GM19023 (cell line): Measurements from ENCODE around the gene ZYX.
"Not testable (repeated sequence)": the region's sequence is repeated elsewhere in the genome, so short reads cannot be mapped to it uniquely, and the experiment has no call there.

Experiments used
- ATAC-seq: cut with Tn5 transposase; IDR thresholded peaks from one replicate; pipeline ENCODE4 v1.9.1; 2021; ENCODE audit warnings: mild to moderate bottlenecking, moderate library complexity; ENCODE audit not compliant: unreplicated experiment

ZYX gene

DNA sequence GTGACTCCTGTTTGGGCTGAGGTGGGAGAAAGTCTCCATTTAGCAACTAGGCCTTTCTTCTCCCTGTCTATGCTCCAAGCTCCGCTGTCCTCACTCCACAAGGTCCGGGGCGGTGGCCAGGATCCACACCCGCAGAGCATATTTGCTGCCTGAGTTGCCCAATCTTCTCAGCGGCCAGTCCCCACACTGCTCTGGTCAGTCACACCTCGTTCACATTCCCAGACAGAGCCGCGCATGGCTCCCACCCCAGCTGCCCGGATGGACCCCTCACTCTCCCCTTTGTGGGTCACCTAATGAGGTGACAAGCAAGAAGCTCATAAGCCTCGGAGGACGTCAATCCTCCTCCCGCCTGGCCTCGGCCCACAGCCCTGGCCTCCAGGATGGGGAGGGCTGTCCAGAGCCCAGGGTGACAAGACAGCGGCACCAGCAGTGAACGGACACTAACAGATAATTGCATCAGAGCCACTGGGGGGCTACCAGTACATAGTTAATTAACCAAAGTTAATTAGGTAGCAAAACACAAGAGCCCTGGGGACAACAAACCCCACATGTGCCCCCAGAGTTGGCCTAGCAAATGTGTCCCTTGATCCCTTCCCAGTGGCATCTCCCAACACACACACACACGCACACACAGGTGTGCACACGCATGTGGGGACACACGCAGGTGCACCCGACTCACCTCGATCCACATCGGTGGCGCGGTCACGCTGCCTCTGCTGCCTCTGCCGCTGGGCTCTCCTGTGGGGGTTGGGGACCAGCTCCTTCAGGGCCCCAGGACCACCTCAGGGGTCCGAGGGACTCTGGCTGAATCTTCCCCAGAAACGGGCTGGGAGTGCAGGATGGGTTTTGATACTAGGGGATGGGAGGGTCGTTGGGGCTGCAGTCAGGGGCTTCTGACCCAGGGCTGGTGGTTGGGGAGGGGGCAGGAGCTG lies 15.7 kb downstream of the ZYX start:
- no peak for ATAC-seq

DNA sequence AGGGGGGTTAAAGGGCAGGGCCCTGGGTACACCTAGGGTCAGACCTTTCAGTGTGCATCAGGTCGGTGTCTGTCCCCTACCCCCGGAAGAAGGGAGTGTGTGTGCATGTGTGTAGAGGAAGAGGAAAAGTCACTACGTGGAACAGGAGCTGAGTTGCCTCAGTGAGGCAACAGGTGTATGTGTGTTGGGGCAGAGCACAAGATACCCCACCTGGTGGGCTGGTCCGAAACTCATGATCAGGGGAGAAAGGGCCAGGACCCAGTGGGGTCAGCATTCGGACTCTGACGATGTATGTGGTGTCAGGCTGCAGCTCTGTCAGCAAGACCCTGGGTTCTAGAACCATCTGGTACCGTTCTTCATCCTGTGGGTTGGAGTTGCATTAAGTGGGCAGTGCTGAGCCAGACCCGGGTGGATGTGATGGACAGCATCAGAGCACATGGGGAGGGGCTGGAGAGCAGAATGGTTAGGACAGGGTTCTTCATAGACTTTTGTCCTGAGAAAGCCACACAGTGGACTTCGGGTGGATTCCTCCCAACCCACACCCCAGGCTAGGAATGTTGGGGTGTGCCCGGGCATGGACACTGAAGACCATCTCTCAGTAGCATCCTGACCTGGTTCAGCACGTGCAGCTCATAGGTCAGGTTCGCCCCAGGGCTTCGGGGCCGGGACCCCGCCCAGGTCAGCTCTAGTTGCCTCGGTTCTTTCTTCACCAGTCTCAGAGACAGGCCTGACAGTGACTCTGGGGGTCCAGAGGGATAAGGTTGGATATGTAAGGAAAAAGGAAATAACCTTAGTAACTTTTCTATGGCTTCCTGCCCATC lies 16.8 kb downstream of the ZYX start:
- ATAC-seq = no peak

DNA sequence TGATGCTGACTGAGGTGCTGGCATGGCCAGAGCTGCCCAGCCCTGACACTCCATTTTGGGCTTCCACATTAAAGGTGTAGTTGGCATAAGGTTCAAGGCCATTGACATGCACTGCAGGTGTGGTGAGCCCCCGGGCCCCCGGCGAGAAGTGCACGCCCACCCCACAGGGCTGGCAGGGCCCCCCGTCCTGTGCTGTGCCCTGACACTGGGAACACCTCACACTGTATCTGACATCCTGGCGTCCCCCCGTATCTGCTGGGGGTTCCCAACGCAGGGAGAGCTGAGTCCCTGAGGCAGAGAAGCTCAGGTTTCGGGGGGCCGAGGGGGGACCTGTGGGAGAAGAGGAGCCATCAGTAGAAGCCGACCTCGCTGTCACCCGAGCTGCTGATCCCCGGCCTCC lies 17.5 kb downstream of the ZYX start:
- ATAC-seq = no peak

DNA sequence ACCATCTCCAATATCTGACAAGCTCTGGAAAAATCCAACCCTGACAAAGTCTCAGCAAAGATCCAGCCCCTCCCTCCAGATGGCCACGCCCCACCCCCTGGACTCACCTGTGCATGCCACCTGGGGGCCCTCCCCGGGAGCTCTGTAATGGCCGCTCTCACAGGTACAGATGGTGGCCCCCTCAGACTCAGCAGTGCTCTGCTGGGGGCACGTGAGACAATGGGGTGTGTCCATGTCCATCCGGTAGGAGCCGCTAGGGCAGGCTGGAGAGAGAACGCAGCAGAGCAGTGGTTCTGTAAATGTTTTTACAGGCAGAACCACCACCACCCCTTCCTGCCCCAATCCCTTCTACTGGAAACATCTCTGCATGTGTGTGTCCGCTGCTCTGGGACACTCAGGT lies 18.0 kb downstream of the ZYX start:
- no peak for ATAC-seq

DNA sequence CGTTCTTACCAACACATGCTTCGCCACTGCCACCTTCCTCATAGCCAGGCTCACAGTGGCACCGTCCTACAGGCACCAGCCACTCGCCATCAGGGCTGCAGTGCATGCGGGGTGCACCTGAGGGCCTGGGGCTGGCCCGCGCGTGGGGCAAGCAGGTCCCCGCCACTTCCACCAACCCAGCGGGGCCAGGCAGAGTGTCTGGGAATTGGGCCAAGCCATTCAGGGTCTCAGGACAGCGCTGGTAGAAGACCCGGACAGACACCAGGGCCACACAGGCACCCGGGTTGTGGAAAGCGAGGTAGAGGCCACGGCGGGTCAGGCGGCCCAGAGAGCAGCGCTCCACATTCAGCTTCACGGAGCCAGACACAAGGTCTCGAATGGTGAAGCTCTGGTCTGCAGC lies 18.5 kb downstream of the ZYX start:
- ATAC-seq = no peak

DNA sequence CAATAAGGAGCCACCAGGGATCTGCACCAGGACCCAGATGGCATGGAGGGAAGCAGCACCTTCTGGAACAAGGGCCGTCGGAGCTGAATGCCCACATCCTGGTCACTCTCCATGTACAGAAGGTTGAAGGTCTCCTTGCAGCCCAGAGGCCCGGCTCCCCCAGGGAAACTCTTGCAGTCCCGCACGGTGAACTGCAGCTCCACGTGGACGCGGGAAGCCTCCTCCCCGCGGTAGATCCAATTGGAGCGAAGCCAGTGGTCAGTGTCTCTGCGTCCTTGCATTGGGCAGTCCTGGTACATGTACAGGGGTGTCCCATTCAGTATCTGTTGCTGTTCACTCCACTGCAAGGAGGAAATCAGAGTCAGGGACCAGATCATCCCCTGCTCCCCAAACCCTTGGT lies 20.1 kb downstream of the ZYX start:
- ATAC-seq = no peak

DNA sequence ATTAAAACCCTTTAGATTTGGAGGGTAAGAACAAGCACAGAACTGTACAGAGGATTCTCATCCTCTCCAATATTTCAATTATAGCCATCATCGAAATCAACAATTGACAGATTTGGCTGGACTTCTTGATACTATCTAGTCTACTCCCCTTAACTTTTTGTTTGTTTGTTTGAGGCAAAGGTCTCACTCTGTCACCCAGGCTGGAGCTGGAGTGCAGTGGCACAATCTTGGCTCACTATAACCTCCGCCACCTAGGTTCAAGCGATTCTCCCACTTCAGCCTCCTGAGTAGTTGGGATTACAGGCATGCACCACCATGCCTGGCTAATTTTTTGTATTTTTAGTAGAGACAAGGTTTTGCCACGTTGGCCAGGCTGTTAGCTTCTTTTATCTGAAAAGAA lies 21.1 kb downstream of the ZYX start:
- not testable (repeated sequence) for ATAC-seq

DNA sequence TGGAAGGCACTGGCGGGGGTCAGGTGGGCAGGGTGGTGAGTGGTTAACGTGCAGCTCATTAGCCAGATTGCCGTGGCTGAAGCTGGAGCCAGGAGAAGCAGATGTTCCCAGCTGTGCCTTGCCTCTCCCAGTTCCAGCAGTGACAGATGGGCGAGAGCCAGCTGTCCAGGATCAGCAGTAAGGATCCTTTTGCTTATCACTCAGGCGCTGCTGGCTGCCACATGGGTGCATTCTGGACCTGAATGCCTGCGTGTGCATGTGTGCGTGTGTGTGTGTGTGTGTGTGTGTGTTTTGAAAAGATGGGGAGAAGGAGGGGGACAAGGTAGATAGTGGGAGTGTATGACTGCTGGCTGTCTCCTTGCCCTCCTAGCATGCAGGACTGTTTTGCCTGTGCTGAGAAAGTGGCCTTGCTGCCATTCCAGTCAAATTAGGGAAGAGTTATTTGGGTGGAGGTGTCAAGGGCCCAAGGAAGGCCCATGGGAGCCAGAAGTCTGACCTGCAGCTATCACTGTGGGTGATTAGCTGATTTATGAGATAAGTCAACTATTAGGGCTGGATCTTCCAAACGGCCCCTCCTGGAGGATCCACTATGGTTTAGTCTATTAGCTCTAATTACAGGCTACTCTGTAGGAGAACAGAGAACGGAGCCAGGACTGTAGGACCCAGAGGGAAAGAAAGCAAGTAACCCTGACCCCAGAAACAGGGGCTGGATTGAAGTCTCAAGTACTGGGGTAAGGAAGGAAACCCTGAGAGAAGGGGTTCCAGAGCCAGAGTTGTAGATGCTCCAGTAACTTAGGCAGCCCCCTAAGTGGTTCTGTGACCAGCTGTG lies 24.2 kb downstream of the ZYX start:
- no peak for ATAC-seq

DNA sequence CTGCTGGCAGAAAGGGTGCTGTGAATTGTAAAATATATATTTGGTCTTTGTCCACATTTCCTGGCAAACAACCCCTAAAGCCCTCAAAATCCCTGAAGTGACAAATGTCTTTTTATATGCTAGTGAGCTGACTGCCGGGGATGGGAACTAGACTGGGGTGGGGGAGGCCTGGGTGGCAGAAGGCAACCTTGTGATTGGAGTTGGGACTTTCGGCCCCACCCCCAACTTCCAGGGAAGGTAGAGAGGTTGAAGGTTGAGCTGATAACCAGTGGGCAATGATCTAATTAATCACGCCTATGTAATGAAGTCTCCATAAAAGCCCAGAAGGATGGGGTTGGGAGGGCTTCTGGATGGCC lies 24.8 kb downstream of the ZYX start:
- ATAC-seq = no peak

DNA sequence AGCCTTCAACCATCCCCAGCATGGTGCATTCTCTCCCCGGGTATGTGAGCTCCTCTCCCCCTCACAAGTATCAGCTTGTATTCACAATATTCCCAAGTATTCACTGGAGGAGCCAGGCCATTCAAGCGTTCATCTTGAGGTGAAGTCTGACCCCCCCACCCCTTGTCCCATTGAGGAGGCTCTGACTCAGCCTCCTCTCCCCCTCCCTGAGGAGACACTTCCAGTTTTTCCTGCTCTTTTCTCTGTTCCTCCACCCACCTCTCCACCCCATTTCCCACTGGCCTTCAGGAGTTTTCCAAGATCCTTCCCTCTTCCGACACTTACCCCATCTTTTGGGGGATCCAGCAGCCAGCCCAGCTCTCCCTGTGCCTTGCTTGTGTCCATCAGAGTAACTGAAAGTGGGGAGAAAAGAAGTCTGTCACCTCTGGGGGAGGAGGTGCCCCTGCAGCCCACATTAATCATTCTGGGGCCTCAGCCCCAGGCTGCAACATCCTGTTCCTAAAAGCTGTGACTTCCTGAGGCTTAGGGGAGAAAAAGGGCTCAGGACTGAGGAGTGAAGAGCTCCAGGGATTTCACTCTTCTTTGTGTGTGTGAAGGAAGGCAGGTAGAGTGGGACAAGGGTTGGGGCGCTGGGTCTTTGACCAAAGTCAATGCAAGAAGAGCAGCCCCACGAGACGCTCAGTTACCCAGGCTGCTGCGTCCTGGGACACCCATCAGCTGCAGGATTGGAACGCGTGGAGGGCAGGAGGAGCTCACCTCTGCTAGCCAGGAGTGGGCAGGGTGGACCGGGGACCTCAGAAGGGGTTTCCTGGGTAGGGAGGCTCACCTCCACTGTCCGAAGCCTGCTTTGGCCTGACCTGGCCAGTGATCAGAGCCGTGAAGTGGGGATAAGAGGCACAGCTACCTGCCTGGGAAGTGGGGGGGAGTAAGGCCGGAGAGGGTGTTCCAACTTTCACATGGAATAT lies 26.4 kb downstream of the ZYX start:
- no peak for ATAC-seq

DNA sequence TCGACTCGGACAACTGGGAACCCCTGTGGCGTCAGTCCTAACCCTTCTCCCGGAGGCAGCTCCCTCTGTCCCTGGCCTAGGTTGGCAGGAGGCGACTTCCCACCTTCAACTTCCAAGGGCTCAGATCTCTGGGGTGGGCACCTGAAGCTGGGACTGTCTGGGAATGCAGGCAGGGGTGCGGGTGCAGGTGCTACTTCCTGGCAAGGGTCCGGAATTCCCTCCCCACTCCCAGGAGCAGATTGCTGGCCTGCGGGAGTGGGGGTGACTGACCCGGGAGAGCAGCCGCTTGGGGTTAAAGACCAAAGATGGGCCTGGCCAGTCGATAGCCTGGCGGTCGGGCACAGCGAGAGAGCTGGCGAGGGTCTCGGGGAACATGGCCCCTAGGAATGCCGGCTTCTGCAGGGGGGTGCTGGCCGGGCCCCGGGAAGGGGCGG lies 27.1 kb downstream of the ZYX start:
- ATAC-seq = no peak

DNA sequence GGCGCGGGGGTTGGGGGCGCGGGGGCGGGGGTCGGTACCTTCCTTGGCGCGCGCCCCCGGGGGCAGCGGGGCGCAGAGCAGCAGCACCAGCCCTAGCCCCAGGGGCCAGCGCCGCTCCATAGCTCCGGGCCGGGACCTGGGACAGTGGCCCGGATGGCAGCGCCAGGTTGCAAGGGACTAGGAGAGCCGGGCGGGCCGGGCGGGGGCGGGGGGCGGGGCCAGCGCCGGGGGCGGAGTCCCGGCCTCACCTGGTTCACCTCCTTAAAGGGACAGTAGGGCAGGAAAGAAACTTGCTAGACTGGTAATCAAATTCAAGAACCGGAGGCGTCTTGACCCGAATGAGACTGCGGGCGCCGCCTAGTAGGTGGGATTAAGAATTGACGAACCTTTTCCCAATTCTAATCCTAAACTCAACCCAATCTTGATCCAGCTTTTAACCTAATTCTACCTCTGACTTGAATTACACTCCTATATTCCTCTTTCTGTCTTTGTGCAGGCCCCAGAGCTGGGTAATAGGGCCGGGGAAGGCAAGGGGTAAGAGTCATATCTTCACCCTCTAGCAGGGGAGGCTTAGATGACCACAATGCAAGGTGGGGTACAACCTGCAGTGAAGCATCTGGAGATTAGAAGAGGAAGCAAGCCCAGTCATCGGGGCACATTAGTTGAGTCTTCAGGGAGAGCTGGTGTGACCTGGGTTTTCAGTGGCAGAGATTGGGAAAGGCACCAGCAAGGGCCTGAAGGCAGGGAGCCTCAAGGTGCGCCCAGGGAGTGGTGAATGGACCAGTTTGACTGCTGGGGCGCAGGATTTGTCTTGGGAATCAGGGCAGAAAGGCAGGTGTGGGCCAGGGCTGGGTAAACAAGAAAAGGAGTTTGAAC lies 27.8 kb downstream of the ZYX start, which contains the start of gene EPHA1:
EPHA1 (minus strand) TSS at position 171 of the 876 bp plus-strand sequence; CDS start at position 120, 51 bp downstream.
- no peak for ATAC-seq

DNA sequence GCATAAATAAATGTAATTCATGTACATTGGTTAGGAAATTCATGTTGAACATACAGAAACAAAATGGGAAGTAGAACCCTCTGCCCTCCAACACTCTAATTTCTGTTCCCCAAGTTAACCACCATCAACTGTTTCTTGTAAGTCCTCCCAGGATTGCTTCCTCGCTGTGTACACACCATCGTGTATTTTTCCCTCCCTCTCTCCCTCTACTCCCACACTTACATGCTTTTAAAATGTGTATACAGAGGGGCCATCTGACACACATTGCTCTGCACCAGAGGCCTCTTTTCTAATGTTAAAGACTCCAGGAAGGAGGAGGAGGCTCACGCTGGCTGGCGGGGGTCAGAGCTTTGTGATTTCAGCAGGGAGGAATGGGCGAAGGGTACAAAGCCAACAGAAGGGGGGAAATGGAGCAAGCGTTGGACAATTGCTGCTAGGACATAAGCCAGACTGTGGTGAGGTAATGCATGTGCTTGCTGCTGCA lies 29.4 kb downstream of the ZYX start:
- no peak for ATAC-seq

DNA sequence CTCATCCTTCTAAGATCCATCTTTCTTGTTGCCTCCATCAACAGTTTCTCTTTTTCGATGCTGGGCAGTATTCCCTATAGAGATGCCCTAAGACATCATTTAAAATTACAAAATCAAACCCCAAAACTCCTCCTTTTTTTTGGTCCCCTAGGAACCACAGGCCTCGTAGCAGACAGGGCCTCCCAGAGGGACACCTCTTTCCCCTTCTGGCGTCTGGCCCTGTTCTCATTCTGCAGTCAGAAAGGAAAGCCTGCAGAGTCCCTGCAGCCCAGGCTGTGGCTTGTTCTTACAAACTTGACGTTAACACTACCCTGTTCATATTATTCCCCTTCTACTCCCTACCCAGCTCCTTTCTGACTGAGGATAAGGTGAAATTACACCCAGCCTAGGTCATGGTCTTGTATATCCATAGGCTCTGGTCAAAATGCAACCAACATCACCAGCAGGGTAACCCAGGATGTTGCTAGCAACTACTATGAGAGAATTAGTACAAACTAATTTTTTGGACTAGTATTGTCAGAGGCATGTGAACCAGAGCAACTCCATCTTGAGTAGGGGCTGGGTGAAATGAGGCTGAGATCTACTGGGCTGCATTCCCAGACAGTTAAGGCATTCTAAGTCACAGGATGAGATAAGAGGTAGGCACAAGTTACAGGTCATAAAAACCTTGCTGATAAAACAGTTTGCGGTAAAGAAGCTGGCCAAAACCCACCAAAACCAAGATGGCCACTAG lies 31.0 kb downstream of the ZYX start:
- no peak for ATAC-seq

DNA sequence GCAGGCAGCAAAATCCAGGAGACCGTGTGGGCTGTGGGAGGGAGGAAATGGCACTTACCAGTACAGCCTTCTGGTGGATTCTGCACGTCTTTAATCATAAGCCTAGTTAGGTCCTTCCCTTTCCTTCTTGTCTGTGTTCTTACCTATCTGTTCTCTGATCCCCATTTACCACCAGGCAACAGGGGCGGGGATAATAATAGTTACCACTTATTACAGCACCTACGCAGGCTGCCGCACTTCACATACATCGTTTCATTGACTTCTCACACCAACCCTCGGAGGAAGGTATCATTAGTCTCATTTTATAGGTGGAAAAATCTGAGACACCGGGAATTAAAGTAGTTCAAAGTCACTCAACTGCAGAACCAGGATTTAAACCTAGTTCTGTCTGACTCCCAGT lies 32.0 kb downstream of the ZYX start:
- no peak for ATAC-seq

DNA sequence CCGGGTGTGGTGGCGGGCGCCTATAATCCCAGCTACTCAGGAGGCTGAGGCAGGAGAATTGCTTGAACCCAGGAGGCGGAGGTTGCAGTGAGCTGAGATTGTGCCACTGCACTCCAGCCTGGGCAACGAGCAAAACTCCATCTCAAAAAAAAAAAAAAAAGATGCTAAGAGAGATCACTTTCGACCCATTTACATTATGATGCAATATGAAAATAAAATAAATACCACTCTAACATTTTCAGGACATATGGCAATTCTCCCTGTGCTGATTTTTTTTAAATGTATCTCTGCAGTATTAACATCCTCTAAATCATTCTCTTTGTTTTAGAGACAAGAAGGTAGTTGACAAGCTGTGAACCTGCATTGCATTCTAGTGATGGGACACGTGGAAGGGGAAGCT lies 34.1 kb downstream of the ZYX start:
- ATAC-seq = not testable (repeated sequence)

DNA sequence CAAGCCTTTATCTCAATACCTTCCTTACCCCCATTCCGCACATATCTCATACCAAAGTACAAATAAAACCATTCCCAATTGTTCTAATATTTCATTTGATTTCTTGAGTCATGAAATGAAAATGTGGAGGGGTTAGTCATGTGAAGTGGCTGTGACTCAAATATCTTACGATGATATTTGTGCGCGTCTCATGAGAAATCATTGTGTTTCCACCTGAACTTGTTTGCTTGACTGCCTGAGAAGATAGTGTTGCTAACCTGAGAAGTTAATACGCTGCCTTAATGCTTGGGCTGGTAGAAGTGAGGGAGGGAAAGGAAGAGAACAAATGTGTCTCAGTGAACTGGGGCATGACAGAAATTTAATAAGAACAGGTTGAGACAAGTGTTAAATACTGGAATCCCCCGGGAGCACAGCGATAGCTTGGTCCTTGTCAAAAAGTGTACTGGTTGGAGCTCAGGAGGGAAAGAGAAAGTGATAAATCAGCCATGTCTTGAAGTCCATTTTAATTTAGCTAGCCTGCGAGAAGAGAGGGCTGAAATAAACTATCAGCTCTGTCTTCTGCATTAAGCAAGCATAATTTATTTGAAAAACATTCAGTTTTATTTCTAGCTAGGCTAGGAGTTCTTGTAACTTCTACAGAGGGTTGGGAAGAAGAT lies 34.7 kb downstream of the ZYX start:
- ATAC-seq = no peak
